GM12873 (cell line): ENCODE measurements around the gene TMEM208.
A peak's percentile ranks its signal among the peaks of the same experiment; 100 is the strongest.

Experiments
- TF ChIP-seq, protein P1 (sequence below): IDR thresholded peaks from 2 replicates; pipeline ENCODE4 v1.5.1; 2012; ENCODE audit warnings: low read depth, mild to moderate bottlenecking, moderate library complexity, low read length, control low read depth; ENCODE audit not compliant: insufficient read depth; ENCODE audit errors: missing control alignments

TMEM208 gene

GRCh38 chr16:67192781-67193361 lies 34.1 kb upstream of the TMEM208 start:
- TF ChIP-seq, protein P1, sequence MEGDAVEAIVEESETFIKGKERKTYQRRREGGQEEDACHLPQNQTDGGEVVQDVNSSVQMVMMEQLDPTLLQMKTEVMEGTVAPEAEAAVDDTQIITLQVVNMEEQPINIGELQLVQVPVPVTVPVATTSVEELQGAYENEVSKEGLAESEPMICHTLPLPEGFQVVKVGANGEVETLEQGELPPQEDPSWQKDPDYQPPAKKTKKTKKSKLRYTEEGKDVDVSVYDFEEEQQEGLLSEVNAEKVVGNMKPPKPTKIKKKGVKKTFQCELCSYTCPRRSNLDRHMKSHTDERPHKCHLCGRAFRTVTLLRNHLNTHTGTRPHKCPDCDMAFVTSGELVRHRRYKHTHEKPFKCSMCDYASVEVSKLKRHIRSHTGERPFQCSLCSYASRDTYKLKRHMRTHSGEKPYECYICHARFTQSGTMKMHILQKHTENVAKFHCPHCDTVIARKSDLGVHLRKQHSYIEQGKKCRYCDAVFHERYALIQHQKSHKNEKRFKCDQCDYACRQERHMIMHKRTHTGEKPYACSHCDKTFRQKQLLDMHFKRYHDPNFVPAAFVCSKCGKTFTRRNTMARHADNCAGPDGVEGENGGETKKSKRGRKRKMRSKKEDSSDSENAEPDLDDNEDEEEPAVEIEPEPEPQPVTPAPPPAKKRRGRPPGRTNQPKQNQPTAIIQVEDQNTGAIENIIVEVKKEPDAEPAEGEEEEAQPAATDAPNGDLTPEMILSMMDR, result no peak

DNA sequence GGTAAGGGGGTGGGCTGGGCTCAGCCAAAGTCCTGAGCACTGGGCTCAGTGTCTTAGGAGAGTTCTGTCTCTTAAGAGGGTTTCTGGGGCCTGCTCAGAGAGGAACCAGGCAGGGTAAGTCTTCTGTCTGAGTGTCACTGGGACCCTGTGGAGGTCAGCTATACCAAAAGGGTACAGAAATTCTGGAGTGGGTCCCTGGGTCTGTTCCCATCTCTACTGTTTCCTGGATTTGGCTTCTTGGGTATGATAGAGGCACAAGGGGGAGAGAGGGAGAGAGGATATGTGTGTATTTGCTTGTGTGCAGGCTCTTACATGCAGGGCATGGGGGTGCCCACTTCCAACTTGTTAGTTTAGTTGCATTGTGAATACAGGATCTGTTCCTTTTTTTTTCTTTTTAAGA lies 33.4 kb upstream of the TMEM208 start:
- TF ChIP-seq, protein P1, result no peak

DNA sequence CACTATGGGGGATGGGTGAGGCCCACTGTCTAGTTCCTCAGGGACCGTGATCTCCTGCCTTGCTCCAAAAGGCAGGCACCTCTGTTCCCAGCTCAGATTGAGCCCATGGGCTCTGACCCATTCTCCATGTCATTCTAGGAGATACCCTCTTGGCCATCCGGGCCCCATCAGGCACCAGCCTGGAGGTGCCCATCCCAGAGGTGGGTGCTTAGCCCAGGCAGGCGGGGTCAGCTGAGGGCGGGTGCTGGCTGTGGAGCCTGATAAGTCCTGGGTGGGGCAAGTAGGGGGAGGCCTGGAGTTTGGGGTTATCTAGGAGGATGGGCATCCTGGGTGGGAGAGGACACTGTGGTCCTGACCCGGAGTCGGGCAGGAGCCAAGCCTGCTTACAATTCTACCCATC lies 32.7 kb upstream of the TMEM208 start:
- TF ChIP-seq, protein P1, result no peak

DNA sequence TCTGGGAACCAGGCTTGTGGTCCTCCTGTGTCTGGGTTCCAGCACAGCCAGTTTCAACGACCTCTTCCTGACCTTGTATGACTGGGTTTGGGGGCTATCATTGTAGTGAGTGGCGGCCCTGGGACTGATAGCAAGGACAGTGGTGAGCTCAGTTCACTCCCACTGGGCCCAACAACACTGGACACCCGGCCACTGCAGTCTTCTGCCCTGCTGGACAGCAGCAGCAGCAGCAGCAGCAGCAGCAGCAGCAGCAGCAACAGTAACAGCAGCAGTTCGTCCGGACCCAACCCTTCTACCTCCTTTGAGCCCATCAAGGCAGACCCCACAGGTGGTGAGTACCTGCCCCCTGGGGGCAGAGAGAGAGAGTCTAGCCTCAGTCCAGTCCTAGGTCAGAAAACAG lies 31.3 kb upstream of the TMEM208 start:
- TF ChIP-seq, protein P1, result no peak

DNA sequence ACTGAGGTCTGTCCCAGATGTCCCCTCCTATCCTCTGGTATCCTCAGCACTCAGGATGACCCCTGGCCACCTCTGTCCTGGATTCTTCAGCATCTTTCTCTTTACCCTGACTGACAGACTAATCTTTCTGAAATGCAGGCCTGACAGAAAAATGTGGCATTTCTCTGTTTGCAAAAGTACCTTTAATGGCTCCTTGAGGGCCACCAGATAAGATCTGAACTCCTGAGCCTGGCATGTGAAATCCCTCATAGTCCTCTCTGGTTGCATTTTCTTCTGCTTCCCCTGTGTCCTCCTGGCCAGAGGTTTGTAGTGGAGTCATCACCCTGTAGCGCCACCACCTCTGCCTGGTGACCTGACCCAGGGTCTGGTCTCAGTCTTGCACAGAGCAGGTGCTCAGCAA lies 30.0 kb upstream of the TMEM208 start:
- TF ChIP-seq, protein P1, result no peak

DNA sequence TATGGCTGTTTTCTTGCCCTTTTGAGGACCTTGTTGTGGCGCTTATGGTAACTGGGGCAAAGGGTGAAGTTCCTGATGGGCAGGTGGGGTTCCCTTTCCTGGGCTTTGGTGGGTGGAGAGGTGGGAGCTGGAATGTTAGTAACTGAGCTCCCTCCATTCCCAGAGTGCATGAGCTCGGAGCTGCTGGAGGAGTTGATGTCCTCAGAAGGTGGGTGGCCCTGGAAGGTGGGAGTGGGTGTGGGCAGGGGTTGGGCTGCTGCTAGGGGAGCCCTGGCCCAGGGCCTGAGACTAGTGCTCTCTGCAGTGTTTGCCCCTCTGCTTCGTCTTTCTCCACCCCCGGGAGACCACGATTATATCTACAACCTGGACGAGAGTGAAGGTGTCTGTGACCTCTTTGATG lies 29.2 kb upstream of the TMEM208 start:
- TF ChIP-seq, protein P1, result no peak

- TF ChIP-seq, protein P1, result peak; percentile 69
These were observed 28.6 kb upstream of the TMEM208 start for GRCh38 chr16:67198238-67198734.
